NCI-H748 treated with DMSO at 0.1 percent for 48 hours (cell line): ENCODE data around the gene PCNT.
"Not testable (repeated sequence)": the region's sequence is repeated elsewhere in the genome, so short reads cannot be mapped to it uniquely, and the experiment has no call there.

ENCODE experiments used
- DNase-seq: peaks from one replicate; lab custom pipeline; 2025; lab: John Stamatoyannopoulos, UW

PCNT gene

GRCh38 chr21:46304955-46305354, 19.0 kb upstream of the PCNT start:
- no peak for DNase-seq

- DNase-seq: no peak
Observed at GRCh38 chr21:46307625-46308024, 16.3 kb upstream of the PCNT start.

GRCh38 chr21:46308431-46308830, 15.5 kb upstream of the PCNT start:
- no peak for DNase-seq

GRCh38 chr21:46310260-46310659, 13.7 kb upstream of the PCNT start:
- DNase-seq: not testable (repeated sequence)

- no peak for DNase-seq
Observed at GRCh38 chr21:46311568-46311967, 12.4 kb upstream of the PCNT start.

DNA sequence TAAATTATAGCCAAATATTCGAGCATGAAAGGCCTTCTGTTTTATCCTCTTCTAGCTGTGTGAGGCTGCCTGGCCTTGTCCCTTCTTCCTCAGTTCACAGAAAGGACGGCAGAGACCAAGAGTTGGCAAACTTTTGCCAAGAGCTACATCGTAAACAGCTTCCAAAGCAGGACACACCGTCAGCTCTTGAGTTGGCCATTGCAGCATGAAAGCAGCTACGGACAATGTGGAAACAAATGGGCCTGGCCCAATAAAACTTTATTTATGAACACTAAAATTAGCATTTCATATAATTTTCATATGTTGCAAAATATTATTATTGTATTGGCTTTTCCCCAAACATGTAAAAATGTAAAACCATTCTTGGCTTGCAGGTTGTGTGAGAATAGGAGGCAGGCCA, 11.0 kb upstream of the PCNT start:
- no peak for DNase-seq

GRCh38 chr21:46314441-46315020, 9.4 kb upstream of the PCNT start:
- no peak for DNase-seq

- DNase-seq: no peak
Observed at GRCh38 chr21:46316708-46317324, 7.1 kb upstream of the PCNT start.

DNA sequence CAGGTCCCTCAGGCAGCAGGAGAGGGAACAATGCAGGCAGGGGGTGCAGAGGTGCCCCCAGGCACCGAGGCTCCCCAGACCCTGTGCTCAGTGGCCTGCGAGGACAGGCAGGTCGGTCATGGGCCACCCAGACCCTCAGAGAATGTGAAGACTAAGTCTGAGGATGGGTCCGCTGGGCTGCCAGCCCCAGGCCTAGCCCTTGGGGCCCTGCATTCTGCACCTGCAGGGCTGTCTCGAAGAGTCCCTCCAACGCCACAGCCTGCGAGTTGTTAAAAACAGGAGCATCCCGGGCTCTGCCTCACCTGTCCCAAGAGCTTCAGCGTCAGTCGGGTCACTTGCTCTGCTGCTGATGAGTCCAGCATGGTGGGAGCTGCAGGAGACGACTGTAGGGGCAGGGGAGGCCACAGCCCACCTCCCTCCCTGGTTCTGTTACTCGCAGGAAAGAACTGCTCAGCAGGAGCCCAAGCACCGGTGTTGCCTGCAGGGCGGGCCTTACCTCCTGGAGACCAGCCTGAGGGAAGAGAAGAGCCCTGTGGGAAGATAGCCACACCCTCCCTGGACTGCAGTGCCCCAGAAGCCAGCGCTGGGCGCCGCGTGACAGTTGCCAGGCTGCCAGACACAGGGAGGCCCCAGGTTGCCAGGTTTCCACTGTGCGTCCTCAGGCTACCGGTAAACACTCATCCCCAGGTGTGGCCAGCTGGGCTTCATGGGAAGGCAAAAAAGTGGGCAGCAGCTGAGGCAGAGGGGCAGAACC, 6.1 kb upstream of the PCNT start:
- peak; percentile 68 for DNase-seq

- DNase-seq: no peak
Observed at GRCh38 chr21:46318464-46318845, 5.5 kb upstream of the PCNT start.

DNA sequence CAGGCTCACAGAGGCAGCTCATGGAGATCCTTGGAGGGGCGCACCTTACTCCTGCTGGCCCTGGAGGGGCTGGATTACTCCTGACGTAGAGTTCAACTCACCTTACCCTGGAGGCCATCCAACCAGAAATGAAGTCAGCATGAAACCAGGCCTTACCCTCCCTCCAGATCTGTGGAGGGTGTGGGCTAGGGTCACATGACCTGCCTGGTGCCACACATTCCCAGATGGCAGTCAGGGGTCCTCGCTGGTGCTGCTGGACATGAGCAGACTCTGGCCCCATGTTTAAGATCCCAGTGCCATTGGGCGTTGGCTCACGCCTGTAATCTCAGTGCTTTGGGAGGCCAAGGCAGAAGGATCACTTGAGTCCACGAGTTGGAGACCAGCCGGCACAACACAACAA, 4.8 kb upstream of the PCNT start:
- no peak for DNase-seq

- DNase-seq: peak; percentile 0
Observed at GRCh38 chr21:46320331-46320801, 3.6 kb upstream of the PCNT start.

DNA sequence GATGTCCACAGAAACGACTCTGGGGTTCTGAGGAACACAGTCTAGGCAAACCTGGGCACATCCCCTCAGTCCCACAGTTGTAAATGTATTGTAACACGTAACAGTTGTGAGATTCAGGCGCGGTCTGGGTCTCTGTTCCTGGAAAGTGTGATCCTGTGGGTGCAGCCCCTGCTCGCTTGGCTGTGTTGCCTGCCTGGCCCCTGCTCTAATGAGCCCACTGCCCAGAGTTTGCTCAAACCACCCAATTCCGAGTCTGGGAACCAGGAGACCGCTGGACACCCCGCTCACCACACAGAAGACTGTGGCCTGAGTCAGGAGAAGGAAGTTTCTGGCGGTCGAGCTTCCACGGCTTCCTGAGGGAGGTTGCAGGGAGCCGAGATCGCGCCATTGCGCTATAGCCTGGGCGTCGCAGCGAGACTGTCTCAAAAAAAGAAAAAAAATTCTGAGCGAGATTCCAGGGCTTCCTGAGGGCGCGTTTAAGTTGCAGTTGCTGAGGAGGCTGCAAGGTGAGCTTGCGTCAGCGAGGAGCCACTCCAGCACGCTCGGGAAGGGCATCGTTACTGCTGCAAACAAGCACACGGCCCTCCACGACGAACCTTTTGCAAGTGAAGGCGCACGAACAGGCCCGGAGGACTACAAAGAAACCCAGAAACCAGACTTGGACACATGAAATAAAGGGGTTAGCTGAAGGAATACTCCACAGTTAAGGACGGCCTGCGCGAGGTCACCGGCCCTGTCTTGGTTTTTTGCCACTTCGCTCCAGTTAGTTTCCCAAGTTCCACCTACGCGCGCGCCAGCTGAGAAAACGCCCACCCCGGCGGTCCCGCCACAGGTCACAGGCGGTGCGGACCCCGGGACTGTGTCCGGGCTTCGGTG, 1.4 kb upstream of the PCNT start:
- DNase-seq: peak; percentile 17

DNA sequence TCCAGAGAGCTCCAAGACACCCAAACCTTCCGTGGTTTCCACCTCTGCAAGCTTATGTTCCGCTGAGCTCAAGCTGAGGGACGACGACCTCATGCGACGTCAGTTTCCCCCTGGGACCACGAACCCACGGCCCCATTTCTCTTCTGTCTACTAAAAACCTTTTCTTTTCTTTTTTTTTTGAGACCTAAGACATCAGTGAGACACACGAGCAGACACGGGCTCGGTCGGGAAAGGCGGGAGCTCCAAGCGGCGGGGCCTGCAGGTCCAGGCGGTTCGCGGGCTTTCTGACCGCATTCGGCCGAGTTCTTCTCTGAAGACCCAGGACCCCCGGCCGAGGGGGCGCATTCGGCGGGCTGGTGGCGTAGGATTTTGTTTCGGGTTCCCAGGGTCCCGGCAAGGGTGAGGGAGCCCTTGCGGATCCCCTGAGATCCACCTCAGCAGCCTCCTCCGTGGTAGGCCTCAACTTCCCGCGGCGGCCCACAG, 688 bp upstream of the PCNT start:
- no peak for DNase-seq

GRCh38 chr21:46324390-46325072, 575 bp downstream of the PCNT start:
- peak; percentile 60 for DNase-seq

DNA sequence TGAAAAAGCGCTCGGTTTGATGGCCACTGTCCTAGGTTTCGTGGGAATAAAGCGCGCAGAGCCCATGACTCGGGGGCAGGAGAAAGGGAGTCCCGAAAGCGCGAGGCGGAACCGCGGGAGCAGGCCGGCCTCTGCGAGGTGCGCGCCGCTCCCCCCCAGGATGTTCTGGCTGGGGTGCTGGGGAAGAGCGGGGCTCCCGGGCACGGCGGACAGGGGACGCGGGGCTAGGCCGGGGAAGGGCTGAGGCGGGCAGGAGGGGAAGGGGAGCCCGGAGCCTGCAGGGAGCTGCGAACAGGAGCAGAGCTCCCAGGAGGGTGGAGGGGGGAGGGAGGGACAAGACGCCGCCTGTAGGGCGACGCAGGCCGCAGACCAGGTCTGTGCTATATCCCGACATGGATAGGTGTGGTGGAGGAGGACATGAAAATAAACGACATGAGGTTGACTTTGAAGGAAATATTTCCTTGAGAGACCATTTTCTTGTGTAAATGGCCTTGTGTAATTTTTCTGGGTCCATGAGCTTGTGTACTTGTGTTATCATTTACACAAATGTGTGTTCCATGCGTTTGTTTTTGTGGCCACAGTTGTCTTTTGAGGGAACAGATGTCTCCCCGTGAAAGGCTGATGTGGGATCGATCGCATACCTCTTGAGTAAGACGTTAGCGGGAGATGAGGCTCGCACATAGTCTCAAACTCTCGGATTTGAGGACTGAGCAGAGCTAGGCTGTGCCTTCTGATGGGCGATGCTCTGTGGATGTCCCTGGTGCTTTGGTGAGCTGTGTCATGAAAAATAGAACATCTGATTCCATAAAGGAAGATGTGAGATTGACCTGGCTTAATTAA, 1.3 kb downstream of the PCNT start:
- peak; percentile 14 for DNase-seq

DNA sequence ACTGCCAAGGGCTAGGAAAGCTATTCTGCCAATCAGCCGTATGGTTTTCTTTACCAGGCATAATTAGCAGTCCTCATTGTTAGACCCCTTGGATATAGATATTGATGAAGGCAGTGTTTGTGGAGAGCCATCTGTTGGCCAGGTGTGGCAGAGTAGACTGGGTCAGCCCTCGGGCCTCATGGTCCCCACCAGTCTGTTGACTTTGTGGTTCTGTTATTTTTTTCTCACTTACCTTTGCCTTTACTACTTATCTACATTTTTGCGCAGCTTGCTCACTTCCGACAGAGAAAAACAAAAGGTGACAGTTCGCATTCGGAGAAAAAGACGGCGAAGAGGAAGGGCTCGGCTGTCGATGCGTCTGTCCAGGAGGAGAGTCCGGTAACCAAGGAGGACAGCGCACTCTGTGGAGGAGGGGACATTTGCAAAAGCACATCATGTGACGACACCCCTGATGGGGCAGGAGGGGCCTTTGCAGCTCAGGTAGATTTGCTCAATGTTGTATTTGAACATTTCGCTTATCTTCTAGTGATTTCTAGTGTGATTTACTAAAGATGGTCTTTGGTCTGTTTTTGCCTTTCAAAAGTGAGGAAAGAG, 2.3 kb downstream of the PCNT start:
- DNase-seq: peak; percentile 31

DNA sequence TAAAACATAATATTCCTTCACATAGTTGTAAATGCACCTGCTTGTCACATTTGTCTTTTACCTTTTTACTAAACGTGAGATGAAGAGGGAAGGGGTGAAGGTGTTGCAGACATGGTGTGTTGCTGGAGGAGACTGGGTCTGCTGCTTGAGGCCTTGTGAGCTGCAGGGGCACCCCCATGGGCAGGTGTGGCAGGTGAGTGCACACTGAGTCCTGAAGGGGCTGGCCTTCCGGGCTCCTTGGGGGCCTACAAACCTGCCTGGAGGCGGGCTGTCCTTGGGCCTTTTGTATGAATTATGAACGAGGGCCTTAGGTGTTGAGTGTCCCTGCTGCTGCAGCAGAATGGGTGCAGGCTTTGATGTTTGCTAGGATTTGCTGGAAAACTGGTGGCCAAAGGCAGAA, 3.8 kb downstream of the PCNT start:
- DNase-seq: no peak

DNA sequence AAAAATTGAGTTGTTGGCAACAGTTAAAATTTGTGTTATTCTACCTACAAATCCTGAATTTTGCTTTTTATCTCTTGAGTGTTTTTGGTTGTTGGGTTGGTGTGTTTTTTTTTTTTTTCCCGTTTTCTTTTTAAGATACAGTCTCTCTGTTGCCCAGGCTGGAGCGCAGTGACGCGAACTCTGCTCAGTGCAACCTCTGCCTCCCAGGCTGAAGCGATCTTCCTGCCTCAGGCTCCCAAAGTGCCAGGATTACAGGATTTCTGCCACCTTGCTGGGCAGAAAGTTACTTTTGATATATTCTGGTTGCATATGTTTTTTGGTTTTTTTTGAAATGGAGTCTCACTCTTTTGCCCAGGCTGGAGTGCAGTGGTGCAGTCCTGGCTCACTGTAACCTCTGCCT, 4.2 kb downstream of the PCNT start:
- no peak for DNase-seq

DNA sequence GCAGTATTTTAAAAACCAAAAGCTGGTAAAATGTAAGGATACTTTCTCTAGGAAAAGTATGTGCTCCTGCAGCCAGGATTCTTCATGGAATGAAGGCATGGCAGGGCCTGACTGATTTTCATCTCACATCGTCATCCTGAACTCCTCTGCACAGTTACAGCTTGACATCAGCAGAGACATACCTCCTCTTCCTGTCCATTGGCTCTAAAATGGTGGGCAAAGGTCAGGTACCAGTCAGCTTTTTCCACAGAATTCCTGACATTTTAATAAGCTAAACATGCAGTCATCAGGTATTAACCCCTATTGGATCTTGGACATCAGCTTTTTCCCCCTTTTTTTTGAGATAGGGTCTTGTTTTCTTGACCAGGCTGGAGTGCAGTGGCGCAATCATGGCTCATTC, 5.8 kb downstream of the PCNT start:
- DNase-seq: no peak
